BJ (cell line): ENCODE data around the gene LIME1. TPM values are rescaled to one million over a fixed set of nuclear protein-coding genes. Genes with fewer than 3 reads are reported as not detected.

ENCODE experiments used
- CTCF ChIA-PET: fragments of 350-600 bp; formaldehyde crosslinking; extraction: SDS; loops from one replicate; lab custom pipeline; 2021; ENCODE audit warnings: antibody characterized with exemption, inconsistent platforms; lab: Yijun Ruan, JAX
- POLR2A ChIA-PET: fragments of 300-600 bp; sonication (Branson Sonifier 250); formaldehyde crosslinking; extraction: SDS; loops from one replicate; lab custom pipeline; 2021; ENCODE audit warnings: antibody characterized with exemption; lab: Charles Lee
- DNase-seq: peaks from one replicate; pipeline ENCODE4 v3.0.0-alpha.2; 2011; ENCODE audit warnings: low read depth
- H3K27me3 ChIP-seq: 2 replicates; pipeline ENCODE4 v1.6.0; 2011; ENCODE audit warnings: low read length; ENCODE audit not compliant: control insufficient read depth, insufficient read depth
- H3K36me3 ChIP-seq: 2 replicates; pipeline ENCODE4 v1.5.1; 2011; ENCODE audit warnings: low read length; ENCODE audit not compliant: control insufficient read depth, insufficient read depth
- H3K4me3 ChIP-seq: 2 replicates; pipeline ENCODE4 v1.5.1; 2011; ENCODE audit warnings: low read depth, mild to moderate bottlenecking, control low read depth, low read length
- CTCF ChIP-seq: IDR thresholded peaks from 2 replicates; pipeline ENCODE4 v1.5.1; 2011; ENCODE audit warnings: low read depth, mild to moderate bottlenecking, control low read depth, inconsistent platforms, low read length, moderate library complexity; ENCODE audit not compliant: insufficient read depth
- polyA plus RNA-seq: library from polyadenylated mRNA; depleted of rRNA; stranded (reverse); fragments of >200 nt; gene quantifications from 2 replicates; pipeline ENCODE4 v1.2.3, GENCODE V29; 2011

Gene LIME1
- polyA plus RNA-seq, 1 experiment: 2.5 TPM

- TF ChIP-seq CTCF: no peak
- DNase-seq: no peak
- Histone ChIP-seq H3K27me3 (no peaks in the 10 kb centered on the region), H3K4me3 (no peak overlapping the region), H3K36me3 (peaks cover 22% of the 10 kb centered on the region)
- ChIA-PET POLR2A (no interaction called here), CTCF (no interaction called here)
Measured at GRCh38 chr20:63731410-63731809, 5.1 kb upstream of the LIME1 start.

GRCh38 chr20:63732118-63733095 is 4.1 kb upstream of the LIME1 start:
- Histone ChIP-seq H3K27me3 (no peaks in the 10 kb centered on the region), H3K36me3 (peaks cover 24% of the 10 kb centered on the region), H3K4me3 (no peak overlapping the region)
- DNase-seq: no peak
- CTCF ChIA-PET: no interaction called here
- POLR2A ChIA-PET: no interaction called here
- no peak for TF ChIP-seq CTCF

- POLR2A ChIA-PET: no interaction called here
- DNase-seq: no peak
- no peak for TF ChIP-seq CTCF
- CTCF ChIA-PET: no interaction called here
- no peaks in the 10 kb centered on the region for H3K27me3 ChIP-seq
- H3K36me3 ChIP-seq: peaks cover 24% of the 10 kb centered on the region
- no peak overlapping the region for H3K4me3 ChIP-seq
Measured at GRCh38 chr20:63733117-63733516, 3.3 kb upstream of the LIME1 start.

GRCh38 chr20:63733579-63734081 is 2.8 kb upstream of the LIME1 start:
- no peak for TF ChIP-seq CTCF
- Histone ChIP-seq H3K36me3 (peaks cover 21% of the 10 kb centered on the region), H3K27me3 (no peaks in the 10 kb centered on the region), H3K4me3 (no peak overlapping the region)
- ChIA-PET POLR2A (no interaction called here), CTCF (no interaction called here)
- DNase-seq: no peak

- ChIA-PET POLR2A (no interaction called here), CTCF (no interaction called here)
- DNase-seq: no peak
- no peak overlapping the region for H3K4me3 ChIP-seq
- TF ChIP-seq CTCF: no peak
- H3K36me3 ChIP-seq: peaks cover 21% of the 10 kb centered on the region
- H3K27me3 ChIP-seq: no peaks in the 10 kb centered on the region
Measured at GRCh38 chr20:63734111-63734945, 2.1 kb upstream of the LIME1 start.
